ENCODE data around the gene GRK2.

GRK2 gene

DNA sequence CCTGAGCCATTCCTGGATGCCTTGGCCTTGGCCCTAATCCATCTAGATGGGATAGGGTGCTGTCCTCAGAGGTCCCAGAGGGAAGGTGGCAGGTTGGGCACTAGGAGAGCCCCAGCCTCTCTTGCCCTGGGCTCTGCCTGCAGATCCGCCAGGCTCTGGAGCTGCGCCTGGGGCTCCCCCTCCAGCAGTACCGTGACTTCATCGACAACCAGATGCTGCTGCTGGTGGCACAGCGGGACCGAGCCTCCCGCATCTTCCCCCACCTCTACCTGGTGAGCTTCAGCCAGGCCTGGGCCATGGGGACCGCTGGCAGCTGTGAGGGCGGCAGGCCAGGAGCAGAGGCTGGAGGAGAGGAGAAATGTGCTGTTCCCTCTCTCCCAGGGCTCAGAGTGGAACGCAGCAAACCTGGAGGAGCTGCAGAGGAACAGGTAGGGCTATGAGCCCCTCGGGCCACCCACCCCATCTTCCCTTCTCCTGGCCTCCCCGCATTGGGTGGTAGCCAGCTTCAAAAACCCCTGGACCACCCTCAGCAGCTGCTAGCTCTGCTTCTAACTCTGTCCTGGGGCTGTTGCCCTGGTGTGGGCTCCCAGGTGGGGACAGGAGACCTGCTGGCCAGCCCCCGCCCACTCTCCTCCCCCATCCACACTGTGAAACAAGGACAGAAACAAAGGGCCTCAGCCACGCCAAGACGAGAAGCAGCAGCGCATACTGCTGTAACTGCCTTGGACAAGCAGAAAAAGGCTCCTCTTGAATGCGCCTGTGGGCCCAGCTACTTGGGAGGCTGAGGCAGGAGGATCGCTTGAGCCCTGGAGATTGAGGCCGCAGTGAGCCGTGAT is 42.0 kb downstream of the GRK2 start:
- peaks cover 15% of the 10 kb centered on the region for H3K27me3 ChIP-seq (ENCODE audit: control insufficient read depth, insufficient read depth, low read length, poor library complexity, severe bottlenecking)
- H3K4me1 ChIP-seq (ENCODE audit: control insufficient read depth, insufficient read depth, low read length) = peaks cover 6% of the 10 kb centered on the region
- H3K9me3 ChIP-seq (ENCODE audit: control insufficient read depth, low read length) = no peaks in the 10 kb centered on the region
- H3K27ac ChIP-seq (ENCODE audit: insufficient read depth, low read depth, low read length, poor library complexity, severe bottlenecking) = no peak overlapping the region
- H3K36me3 ChIP-seq (ENCODE audit: control insufficient read depth, insufficient read depth, low read length) = no peaks in the 10 kb centered on the region
- WGBS, 2 experiments = 90% methylated on average over 20 of the region's 20 CpGs
- no peak overlapping the region for H3K4me3 ChIP-seq (ENCODE audit: insufficient read depth, low read depth, low read length)

DNA sequence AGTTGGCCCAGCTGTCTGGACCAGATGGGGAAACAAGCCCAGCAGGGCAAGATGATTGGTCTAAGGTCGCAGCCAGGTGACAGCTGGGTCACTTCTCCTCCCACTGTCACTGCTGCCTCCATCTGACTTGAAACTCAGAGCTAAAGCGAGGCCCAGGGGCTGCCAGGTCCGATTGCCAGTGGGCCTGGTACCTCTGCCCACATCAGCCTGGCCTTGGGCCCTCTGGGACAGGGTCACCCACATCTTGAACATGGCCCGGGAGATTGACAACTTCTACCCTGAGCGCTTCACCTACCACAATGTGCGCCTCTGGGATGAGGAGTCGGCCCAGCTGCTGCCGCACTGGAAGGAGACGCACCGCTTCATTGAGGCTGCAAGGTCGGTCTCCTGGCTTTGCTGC is 42.9 kb downstream of the GRK2 start:
- H3K4me3 ChIP-seq (ENCODE audit: insufficient read depth, low read depth, low read length) = no peak overlapping the region
- no peak overlapping the region for H3K27ac ChIP-seq (ENCODE audit: insufficient read depth, low read depth, low read length, poor library complexity, severe bottlenecking)
- WGBS, 2 experiments = 95 to 96% methylated on average over 11 of the region's 11 CpGs
- peaks cover 4% of the 10 kb centered on the region for H3K4me1 ChIP-seq (ENCODE audit: control insufficient read depth, insufficient read depth, low read length)
- H3K27me3 ChIP-seq (ENCODE audit: control insufficient read depth, insufficient read depth, low read length, poor library complexity, severe bottlenecking) = peaks cover 6% of the 10 kb centered on the region
- no peaks in the 10 kb centered on the region for H3K9me3 ChIP-seq (ENCODE audit: control insufficient read depth, low read length)
- no peaks in the 10 kb centered on the region for H3K36me3 ChIP-seq (ENCODE audit: control insufficient read depth, insufficient read depth, low read length)

DNA sequence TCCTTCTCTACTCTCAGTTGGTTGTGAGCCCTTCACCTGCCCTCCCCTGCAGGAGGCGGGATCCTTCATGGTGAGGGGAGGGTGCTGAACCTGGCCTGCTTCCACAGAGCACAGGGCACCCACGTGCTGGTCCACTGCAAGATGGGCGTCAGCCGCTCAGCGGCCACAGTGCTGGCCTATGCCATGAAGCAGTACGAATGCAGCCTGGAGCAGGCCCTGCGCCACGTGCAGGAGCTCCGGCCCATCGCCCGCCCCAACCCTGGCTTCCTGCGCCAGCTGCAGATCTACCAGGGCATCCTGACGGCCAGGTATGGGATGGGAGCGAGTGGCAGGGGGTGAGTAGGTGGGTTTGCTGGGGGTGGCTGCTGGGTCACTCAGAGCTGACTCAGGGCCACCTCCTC is 43.4 kb downstream of the GRK2 start:
- Histone ChIP-seq H3K4me3 (ENCODE audit: insufficient read depth, low read depth, low read length) (no peak overlapping the region), H3K27me3 (ENCODE audit: control insufficient read depth, insufficient read depth, low read length, poor library complexity, severe bottlenecking) (peaks cover 1% of the 10 kb centered on the region)

DNA sequence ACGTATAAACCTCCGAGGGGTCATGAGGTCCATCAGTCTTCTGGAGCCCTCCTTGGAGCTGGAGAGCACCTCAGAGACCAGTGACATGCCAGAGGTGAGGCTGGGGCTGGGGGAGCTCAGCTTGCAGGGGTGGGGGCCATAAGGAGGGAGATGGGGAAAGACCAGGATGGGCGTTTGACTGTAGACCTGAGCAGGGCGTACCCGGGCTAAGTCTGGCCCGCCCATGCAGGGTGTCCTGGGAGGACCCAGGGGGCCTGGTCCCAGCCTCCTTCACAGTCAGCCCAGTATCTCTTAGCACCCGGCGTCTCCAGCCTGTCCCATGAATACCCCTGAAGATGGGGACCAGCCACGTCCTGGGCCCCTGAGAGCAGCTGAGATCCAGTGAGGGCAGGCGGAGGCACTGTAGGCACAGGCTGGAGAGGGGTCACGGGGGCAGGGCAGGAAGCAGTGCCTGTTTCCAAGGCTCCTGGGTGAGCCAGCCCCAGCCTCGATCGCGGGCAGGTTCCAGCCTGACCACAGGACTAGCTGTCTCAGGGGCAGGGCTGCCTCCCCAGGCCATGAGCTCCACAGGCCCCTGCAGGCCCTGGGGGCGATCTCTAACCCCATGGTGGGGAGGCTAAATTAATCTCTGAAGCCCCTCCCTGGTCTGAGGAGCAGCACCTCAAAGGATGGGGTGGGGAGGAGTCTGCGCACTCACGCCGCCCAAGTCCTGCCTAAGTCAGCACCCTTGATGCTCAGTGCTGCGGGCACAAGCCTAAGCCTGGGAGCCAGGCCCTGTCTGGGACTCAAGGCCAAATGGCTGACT is 44.2 kb downstream of the GRK2 start:
- no peaks in the 10 kb centered on the region for H3K4me1 ChIP-seq (ENCODE audit: control insufficient read depth, insufficient read depth, low read length)
- H3K27me3 ChIP-seq (ENCODE audit: control insufficient read depth, insufficient read depth, low read length, poor library complexity, severe bottlenecking) = peaks cover 1% of the 10 kb centered on the region
- no peaks in the 10 kb centered on the region for H3K9me3 ChIP-seq (ENCODE audit: control insufficient read depth, low read length)
- H3K4me3 ChIP-seq (ENCODE audit: insufficient read depth, low read depth, low read length) = no peak overlapping the region
- WGBS, 2 experiments = 92 to 93% methylated on average over 19 of the region's 19 CpGs
- no peaks in the 10 kb centered on the region for H3K36me3 ChIP-seq (ENCODE audit: control insufficient read depth, insufficient read depth, low read length)
- H3K27ac ChIP-seq (ENCODE audit: insufficient read depth, low read depth, low read length, poor library complexity, severe bottlenecking) = no peak overlapping the region

More for the DNA sequence above, 43.4 kb downstream of the GRK2 start:
- H3K27ac ChIP-seq (ENCODE audit: insufficient read depth, low read depth, low read length, poor library complexity, severe bottlenecking) = no peak overlapping the region
- H3K4me1 ChIP-seq (ENCODE audit: control insufficient read depth, insufficient read depth, low read length) = no peaks in the 10 kb centered on the region
- no peaks in the 10 kb centered on the region for H3K9me3 ChIP-seq (ENCODE audit: control insufficient read depth, low read length)
- WGBS, 2 experiments = 96% methylated on average over 14 of the region's 14 CpGs
- no peaks in the 10 kb centered on the region for H3K36me3 ChIP-seq (ENCODE audit: control insufficient read depth, insufficient read depth, low read length)

DNA sequence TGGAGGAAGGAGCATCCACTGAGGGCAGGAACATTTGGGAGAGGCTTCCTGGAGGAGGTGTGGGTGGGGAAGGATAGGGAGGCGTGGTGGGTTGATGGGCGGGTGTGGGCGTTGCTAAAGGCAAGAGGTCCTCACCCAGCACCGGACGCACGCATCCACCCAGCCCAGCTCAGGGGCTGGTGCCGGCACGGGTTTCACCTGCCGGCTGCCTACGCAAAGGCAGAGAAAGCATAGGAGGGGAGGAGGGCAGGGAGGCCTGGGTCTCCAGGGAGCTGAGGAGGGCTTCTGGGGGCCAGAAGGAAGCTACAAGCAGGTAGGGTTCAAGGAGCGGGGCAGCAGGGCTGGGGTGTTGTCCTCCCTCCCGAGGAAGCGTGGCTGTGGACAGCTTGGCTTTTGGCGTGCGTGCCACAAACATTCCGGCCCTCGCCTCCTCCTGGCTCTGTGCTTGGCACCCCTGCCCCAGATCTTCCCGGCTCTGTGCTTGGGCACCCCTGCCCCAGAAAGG is 44.8 kb downstream of the GRK2 start:
- no peak overlapping the region for H3K4me3 ChIP-seq (ENCODE audit: insufficient read depth, low read depth, low read length)
- no peaks in the 10 kb centered on the region for H3K4me1 ChIP-seq (ENCODE audit: control insufficient read depth, insufficient read depth, low read length)
- H3K27me3 ChIP-seq (ENCODE audit: control insufficient read depth, insufficient read depth, low read length, poor library complexity, severe bottlenecking) = peaks cover 3% of the 10 kb centered on the region
- no peak overlapping the region for H3K27ac ChIP-seq (ENCODE audit: insufficient read depth, low read depth, low read length, poor library complexity, severe bottlenecking)
- H3K9me3 ChIP-seq (ENCODE audit: control insufficient read depth, low read length) = no peaks in the 10 kb centered on the region
- WGBS, 2 experiments = 90 to 91% methylated on average over 18 of the region's 18 CpGs
- H3K36me3 ChIP-seq (ENCODE audit: control insufficient read depth, insufficient read depth, low read length) = no peaks in the 10 kb centered on the region

DNA sequence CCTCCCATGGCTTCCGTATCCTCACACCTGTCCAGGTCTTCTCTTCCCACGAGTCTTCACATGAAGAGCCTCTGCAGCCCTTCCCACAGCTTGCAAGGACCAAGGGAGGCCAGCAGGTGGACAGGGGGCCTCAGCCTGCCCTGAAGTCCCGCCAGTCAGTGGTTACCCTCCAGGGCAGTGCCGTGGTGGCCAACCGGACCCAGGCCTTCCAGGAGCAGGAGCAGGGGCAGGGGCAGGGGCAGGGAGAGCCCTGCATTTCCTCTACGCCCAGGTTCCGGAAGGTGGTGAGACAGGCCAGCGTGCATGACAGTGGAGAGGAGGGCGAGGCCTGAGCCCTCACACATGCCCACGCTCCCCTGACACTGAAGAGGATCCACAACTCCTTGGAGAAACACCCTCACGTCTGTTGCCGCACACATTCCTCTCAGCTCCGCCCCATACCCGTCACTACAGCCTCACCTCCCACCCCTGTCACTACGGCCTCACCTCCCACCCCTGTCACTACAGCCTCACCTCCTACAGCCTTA is 45.3 kb downstream of the GRK2 start:
- peaks cover 3% of the 10 kb centered on the region for H3K27me3 ChIP-seq (ENCODE audit: control insufficient read depth, insufficient read depth, low read length, poor library complexity, severe bottlenecking)
- no peaks in the 10 kb centered on the region for H3K4me1 ChIP-seq (ENCODE audit: control insufficient read depth, insufficient read depth, low read length)
- H3K27ac ChIP-seq (ENCODE audit: insufficient read depth, low read depth, low read length, poor library complexity, severe bottlenecking) = no peak overlapping the region
- WGBS, 2 experiments = 85 to 87% methylated on average over 15 of the region's 15 CpGs
- H3K36me3 ChIP-seq (ENCODE audit: control insufficient read depth, insufficient read depth, low read length) = no peaks in the 10 kb centered on the region
- H3K9me3 ChIP-seq (ENCODE audit: control insufficient read depth, low read length) = no peaks in the 10 kb centered on the region
- H3K4me3 ChIP-seq (ENCODE audit: insufficient read depth, low read depth, low read length) = no peak overlapping the region

DNA sequence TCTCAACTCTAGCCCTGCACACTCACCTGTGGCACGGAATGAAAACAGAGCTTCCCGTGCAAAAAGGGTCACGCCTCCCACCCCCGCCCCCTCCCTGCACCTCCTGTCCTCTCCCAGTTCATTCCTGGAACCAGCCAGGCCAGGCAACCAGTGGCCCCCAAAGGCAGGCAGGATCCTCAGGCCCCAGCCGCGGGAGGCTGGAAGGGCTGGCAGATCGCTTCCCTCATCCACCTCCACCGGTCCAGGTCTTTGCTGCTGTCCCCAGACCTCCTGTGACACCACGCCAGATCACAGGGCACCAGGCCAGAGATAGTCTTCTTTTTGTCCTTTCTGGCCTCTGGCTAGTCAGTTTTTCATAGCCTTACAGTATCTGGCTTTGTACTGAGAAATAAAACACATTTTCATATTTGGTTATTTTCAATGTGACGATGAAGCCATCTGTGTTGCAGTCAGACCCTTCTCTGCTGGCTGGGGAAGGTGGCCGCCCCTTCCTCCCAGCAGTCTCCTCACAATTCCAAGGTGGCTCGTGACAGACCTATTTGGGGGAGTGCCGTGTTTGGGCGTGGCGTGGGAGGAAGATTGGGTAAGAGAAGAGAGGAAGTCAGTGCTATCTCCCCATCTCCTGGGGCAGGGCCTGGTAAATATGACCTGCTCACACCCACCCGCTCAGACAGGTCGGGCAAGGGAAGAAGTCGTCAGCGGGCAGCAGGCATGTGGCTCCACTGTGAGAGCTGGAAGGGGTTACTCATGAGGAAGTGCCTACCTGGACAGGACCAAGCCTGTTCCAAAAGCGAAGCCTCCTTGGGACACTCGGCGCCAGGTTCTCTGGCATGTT is 46.1 kb downstream of the GRK2 start:
- H3K27ac ChIP-seq (ENCODE audit: insufficient read depth, low read depth, low read length, poor library complexity, severe bottlenecking) = no peak overlapping the region
- 89 to 91% methylated on average over 22 of the region's 22 CpGs for WGBS, 2 experiments

DNA sequence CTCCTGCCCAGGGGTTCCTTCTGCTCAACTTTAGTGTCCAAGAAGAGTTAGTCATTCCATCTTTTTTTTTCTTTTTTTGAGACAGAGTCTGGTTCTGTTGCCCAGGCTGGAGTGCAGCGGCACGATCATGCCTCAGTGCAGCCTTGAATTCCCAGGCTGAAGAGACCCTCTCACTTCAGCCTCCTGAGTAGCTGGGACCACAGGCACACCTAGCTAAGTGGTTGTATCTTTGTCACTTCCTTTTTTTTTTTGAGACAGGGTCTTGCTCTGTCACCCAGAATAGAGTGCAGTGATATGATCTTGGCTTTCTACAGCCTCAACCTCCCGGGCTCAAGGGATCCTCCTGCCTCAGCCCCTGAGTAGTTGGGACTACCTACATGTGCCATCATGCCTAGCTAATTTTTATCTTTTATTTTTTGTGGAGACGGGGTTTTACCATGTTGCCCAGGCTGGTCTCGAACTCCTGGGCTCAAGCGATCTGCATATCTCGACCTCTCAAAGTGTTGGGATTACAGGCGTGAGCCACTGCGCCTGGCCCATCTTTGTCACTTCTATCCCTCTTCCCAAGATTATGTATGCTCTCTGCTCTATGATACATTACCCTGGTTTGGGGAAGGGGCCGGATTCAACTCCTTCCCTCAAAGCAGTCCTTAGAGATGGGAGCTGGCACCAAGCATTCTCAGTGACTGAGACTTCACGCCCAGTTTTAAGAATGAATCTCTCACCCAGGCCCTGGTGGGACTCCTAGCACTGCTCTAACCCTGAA is 47.0 kb downstream of the GRK2 start:
- H3K36me3 ChIP-seq (ENCODE audit: control insufficient read depth, insufficient read depth, low read length) = no peaks in the 10 kb centered on the region
- 93% methylated on average over 11 of the region's 11 CpGs for whole genome bisulfite sequencing, 2 experiments
- no peaks in the 10 kb centered on the region for H3K4me1 ChIP-seq (ENCODE audit: control insufficient read depth, insufficient read depth, low read length)
- H3K27me3 ChIP-seq (ENCODE audit: control insufficient read depth, insufficient read depth, low read length, poor library complexity, severe bottlenecking) = peaks cover 9% of the 10 kb centered on the region
- H3K4me3 ChIP-seq (ENCODE audit: insufficient read depth, low read depth, low read length) = no peak overlapping the region
- no peak overlapping the region for H3K27ac ChIP-seq (ENCODE audit: insufficient read depth, low read depth, low read length, poor library complexity, severe bottlenecking)
- no peaks in the 10 kb centered on the region for H3K9me3 ChIP-seq (ENCODE audit: control insufficient read depth, low read length)

More for the DNA sequence above, 46.1 kb downstream of the GRK2 start:
- no peaks in the 10 kb centered on the region for H3K9me3 ChIP-seq (ENCODE audit: control insufficient read depth, low read length)
- no peaks in the 10 kb centered on the region for H3K4me1 ChIP-seq (ENCODE audit: control insufficient read depth, insufficient read depth, low read length)
- peaks cover 3% of the 10 kb centered on the region for H3K27me3 ChIP-seq (ENCODE audit: control insufficient read depth, insufficient read depth, low read length, poor library complexity, severe bottlenecking)
- H3K36me3 ChIP-seq (ENCODE audit: control insufficient read depth, insufficient read depth, low read length) = no peaks in the 10 kb centered on the region
- H3K4me3 ChIP-seq (ENCODE audit: insufficient read depth, low read depth, low read length) = no peak overlapping the region

DNA sequence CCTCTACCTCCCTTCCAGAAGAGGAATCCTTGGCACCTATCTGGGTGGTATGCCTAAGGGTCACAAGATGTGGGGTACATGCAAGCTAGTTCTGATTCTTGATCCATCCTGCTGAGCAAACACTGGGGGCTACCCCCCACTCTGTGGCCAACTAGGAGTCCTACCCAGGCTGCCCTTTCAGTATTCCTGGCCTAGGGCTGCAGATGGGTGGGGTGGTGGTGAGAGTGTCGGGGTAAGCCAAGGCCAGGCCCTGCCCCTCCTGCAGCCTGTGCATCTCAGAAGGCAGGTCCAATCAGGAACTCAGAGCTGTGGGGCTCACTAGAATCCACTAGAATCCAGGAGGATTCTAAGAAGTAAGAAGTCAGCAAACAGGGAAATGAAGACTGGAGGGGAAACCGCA is 47.9 kb downstream of the GRK2 start:
- no peak overlapping the region for H3K4me3 ChIP-seq (ENCODE audit: insufficient read depth, low read depth, low read length)
- H3K4me1 ChIP-seq (ENCODE audit: control insufficient read depth, insufficient read depth, low read length) = no peaks in the 10 kb centered on the region
- H3K36me3 ChIP-seq (ENCODE audit: control insufficient read depth, insufficient read depth, low read length) = no peaks in the 10 kb centered on the region
- 91% methylated on average over 2 of the region's 2 CpGs for WGBS, 2 experiments
- H3K9me3 ChIP-seq (ENCODE audit: control insufficient read depth, low read length) = no peaks in the 10 kb centered on the region
- H3K27ac ChIP-seq (ENCODE audit: insufficient read depth, low read depth, low read length, poor library complexity, severe bottlenecking) = no peak overlapping the region
- peaks cover 18% of the 10 kb centered on the region for H3K27me3 ChIP-seq (ENCODE audit: control insufficient read depth, insufficient read depth, low read length, poor library complexity, severe bottlenecking)
